BE2C (cell line): ENCODE data around the gene DDT. TPM values are rescaled to one million over a fixed set of nuclear protein-coding genes. Genes with fewer than 3 reads are reported as not detected.
"Not testable (repeated sequence)": the region's sequence is repeated elsewhere in the genome, so short reads cannot be mapped to it uniquely, and the experiment has no call there.

Experiments
- DNase-seq: peaks from one replicate; pipeline ENCODE4 v3.0.0-alpha.2; 2020
- H3K27me3 ChIP-seq: fragments of 250-450 bp; sonication (Bioruptor Pico); 2 replicates; pipeline ENCODE4 v1.5.1; 2020; ENCODE audit warnings: mild to moderate bottlenecking
- H3K36me3 ChIP-seq: fragments of 250-450 bp; sonication (Bioruptor Pico); 2 replicates; pipeline ENCODE4 v1.5.1; 2020; ENCODE audit warnings: mild to moderate bottlenecking
- H3K4me1 ChIP-seq: fragments of 250-450 bp; sonication (Bioruptor Pico); 2 replicates; pipeline ENCODE4 v1.5.1; 2020
- H3K4me3 ChIP-seq: 2 replicates; pipeline ENCODE4 v1.5.1; 2011; ENCODE audit warnings: low read depth, low read length
- H3K9me3 ChIP-seq: fragments of 250-450 bp; sonication (Bioruptor Pico); 2 replicates; pipeline ENCODE4 v1.5.1; 2020
- CTCF ChIP-seq: IDR thresholded peaks from 2 replicates; pipeline ENCODE4 v1.5.1; 2012; ENCODE audit warnings: mild to moderate bottlenecking, low read depth, low read length
- polyA plus RNA-seq: library from polyadenylated mRNA; unstranded; fragments of >200 nt; gene quantifications from one replicate; pipeline ENCODE4 v1.2.1, GENCODE V29; 2012; ENCODE audit warnings: low read depth, missing spikeins; ENCODE audit not compliant: insufficient read length, insufficient read depth

DDT gene
- polyA plus RNA-seq = 719 TPM

- H3K27me3 ChIP-seq, H3K9me3 ChIP-seq, DNase-seq, H3K4me1 ChIP-seq, H3K4me3 ChIP-seq: not testable (repeated sequence)
- H3K36me3 ChIP-seq = peaks cover 23% of the 10 kb centered on the region
Observed at GRCh38 chr22:23974345-23974744, at the start of gene DDT. DDT (minus strand) TSS chr22:23974441; CDS start chr22:23974414, 27 bp downstream.

- Histone ChIP-seq H3K4me3 (no peak overlapping the region), H3K27me3 (no peaks in the 10 kb centered on the region), H3K9me3 (no peaks in the 10 kb centered on the region), H3K4me1 (peaks cover 2% of the 10 kb centered on the region; the same call in 1 of the 2 replicates), H3K36me3 (no peaks in the 10 kb centered on the region)
- no peak for TF ChIP-seq CTCF
- DNase-seq = no peak
Observed at GRCh38 chr22:24023204-24023789, 49.1 kb upstream of the DDT start.

GRCh38 chr22:24021304-24021703 is 47.1 kb upstream of the DDT start:
- H3K36me3 ChIP-seq = 0 out of 2 replicates have a peak, but pooled peaks cover 3% of the 10 kb centered on the region
- no peak overlapping the region for H3K4me3 ChIP-seq
- TF ChIP-seq CTCF = no peak
- no peak for DNase-seq
- no peaks in the 10 kb centered on the region; the same call in 1 of the 2 replicates for H3K4me1 ChIP-seq
- H3K9me3 ChIP-seq = no peaks in the 10 kb centered on the region
- H3K27me3 ChIP-seq = no peaks in the 10 kb centered on the region

- no peak for TF ChIP-seq CTCF
- H3K36me3 ChIP-seq = 0 out of 2 replicates have a peak, but pooled peaks cover 3% of the 10 kb centered on the region
- H3K9me3 ChIP-seq = no peaks in the 10 kb centered on the region
- H3K4me1 ChIP-seq = no peaks in the 10 kb centered on the region
- H3K27me3 ChIP-seq = no peaks in the 10 kb centered on the region
- no peak overlapping the region for H3K4me3 ChIP-seq
- no peak for DNase-seq
Observed at GRCh38 chr22:24016156-24016555, 41.9 kb upstream of the DDT start.

- no peak for DNase-seq
- H3K27me3 ChIP-seq = no peaks in the 10 kb centered on the region
- no peaks in the 10 kb centered on the region for H3K9me3 ChIP-seq
- TF ChIP-seq CTCF = no peak
- no peaks in the 10 kb centered on the region for H3K36me3 ChIP-seq
- no peaks in the 10 kb centered on the region for H3K4me1 ChIP-seq
- peak overlapping the region; percentile 99 for H3K4me3 ChIP-seq
Observed at GRCh38 chr22:24011735-24012068, 37.5 kb upstream of the DDT start.

- TF ChIP-seq CTCF = no peak
- no peaks in the 10 kb centered on the region for H3K4me1 ChIP-seq
Observed at GRCh38 chr22:24010018-24010391, 35.8 kb upstream of the DDT start.

More at GRCh38 chr22:24010018-24010391, 35.8 kb upstream of the DDT start:
- Histone ChIP-seq H3K4me3 (no peak overlapping the region), H3K9me3 (no peaks in the 10 kb centered on the region), H3K27me3 (no peaks in the 10 kb centered on the region), H3K36me3 (no peaks in the 10 kb centered on the region)
- DNase-seq = no peak
